Hepatocyte (in vitro differentiated cells): Measurements from ENCODE around the gene PTPRT. TPM values are rescaled to one million over a fixed set of nuclear protein-coding genes. Genes with fewer than 3 reads are reported as not detected.

Source experiments
- DNase-seq: peaks from one replicate; pipeline ENCODE4 v3.0.0-alpha.2; 2016; ENCODE audit warnings: low spot score
- H2AFZ ChIP-seq: fragments of 200-600 bp; sonication (generic); 2 replicates; pipeline ENCODE4 v1.6.0; 2016; ENCODE audit warnings: antibody characterized with exemption, mild to moderate bottlenecking
- H3K27ac ChIP-seq: fragments of 200-600 bp; sonication (generic); 2 replicates; pipeline ENCODE4 v1.5.1; 2016; ENCODE audit warnings: mild to moderate bottlenecking
- H3K27me3 ChIP-seq: fragments of 200-600 bp; sonication (generic); 2 replicates; pipeline ENCODE4 v1.6.1; 2016
- H3K36me3 ChIP-seq: fragments of 200-600 bp; sonication (generic); replicated peaks from 2 replicates; pipeline ENCODE4 v1.5.1; 2016; ENCODE audit warnings: low read depth; ENCODE audit not compliant: insufficient read depth
- H3K4me1 ChIP-seq: fragments of 200-600 bp; sonication (generic); 2 replicates; pipeline ENCODE4 v1.5.1; 2016; ENCODE audit warnings: mild to moderate bottlenecking, moderate library complexity; ENCODE audit not compliant: insufficient read depth
- H3K4me2 ChIP-seq: fragments of 200-600 bp; sonication (generic); 2 replicates; pipeline ENCODE4 v1.6.0; 2016
- H3K4me3 ChIP-seq: fragments of 200-600 bp; sonication (generic); 2 replicates; pipeline ENCODE4 v1.5.1; 2016; ENCODE audit warnings: mild to moderate bottlenecking
- H3K79me2 ChIP-seq: fragments of 200-600 bp; sonication (generic); 2 replicates; pipeline ENCODE4 v1.6.0; 2017; ENCODE audit warnings: mild to moderate bottlenecking
- H3K9me2 ChIP-seq: fragments of 200-600 bp; sonication (generic); replicated peaks from 2 replicates; pipeline ENCODE4 v1.6.0; 2017; ENCODE audit warnings: mild to moderate bottlenecking; ENCODE audit not compliant: insufficient read depth
- H3K9me3 ChIP-seq: fragments of 200-600 bp; sonication (generic); 2 replicates; pipeline ENCODE4 v1.5.1; 2016; ENCODE audit warnings: low read depth, mild to moderate bottlenecking
- H4K20me1 ChIP-seq: fragments of 200-600 bp; sonication (generic); 2 replicates; pipeline ENCODE4 v1.6.0; 2016; ENCODE audit warnings: mild to moderate bottlenecking; ENCODE audit not compliant: insufficient read depth, poor library complexity, severe bottlenecking
- EZH2 ChIP-seq: fragments of 200-600 bp; sonication (generic); IDR thresholded peaks from 2 replicates; pipeline ENCODE4 v1.6.1; 2016; ENCODE audit warnings: antibody characterized with exemption, mild to moderate bottlenecking, borderline replicate concordance
- EZH2phosphoT487 ChIP-seq: fragments of 200-600 bp; sonication (generic); IDR thresholded peaks from one replicate; pipeline ENCODE4 v1.6.1; 2018; ENCODE audit warnings: antibody characterized with exemption, mild to moderate bottlenecking, low read depth, moderate library complexity; ENCODE audit not compliant: unreplicated experiment, severe bottlenecking
- WGBS: methylation state at CpG from one replicate; pipeline ENCODE4 v1.1.6; 2016; ENCODE audit warnings: low lambda C conversion rate; ENCODE audit errors: missing lambda C conversion rate; 5-methylcytosine and 5-hydroxymethylcytosine counted together
- polyA plus RNA-seq: library from polyadenylated mRNA; unstranded; fragments of >200 nt; fragmentation: Nextera tagmentation; extraction: Ambion mirVana; gene quantifications from 2 replicates; pipeline ENCODE4 v1.2.1, GENCODE V29; 2016
- total RNA-seq: library from RNA; depleted of rRNA; stranded (reverse); fragments of >200 nt; gene quantifications from 2 replicates; pipeline ENCODE4 v1.2.3, GENCODE V29; 2014
- TF ChIP-seq, protein P1 (sequence below): fragments of 200-600 bp; sonication (generic); IDR thresholded peaks from 2 replicates; pipeline ENCODE4 v1.5.1; 2016; ENCODE audit warnings: antibody characterized with exemption, mild to moderate bottlenecking; ENCODE audit not compliant: poor library complexity

Gene PTPRT
- total and polyA plus RNA-seq, 2 experiments from 2014 or later: 0.47 to 0.83 TPM

DNA sequence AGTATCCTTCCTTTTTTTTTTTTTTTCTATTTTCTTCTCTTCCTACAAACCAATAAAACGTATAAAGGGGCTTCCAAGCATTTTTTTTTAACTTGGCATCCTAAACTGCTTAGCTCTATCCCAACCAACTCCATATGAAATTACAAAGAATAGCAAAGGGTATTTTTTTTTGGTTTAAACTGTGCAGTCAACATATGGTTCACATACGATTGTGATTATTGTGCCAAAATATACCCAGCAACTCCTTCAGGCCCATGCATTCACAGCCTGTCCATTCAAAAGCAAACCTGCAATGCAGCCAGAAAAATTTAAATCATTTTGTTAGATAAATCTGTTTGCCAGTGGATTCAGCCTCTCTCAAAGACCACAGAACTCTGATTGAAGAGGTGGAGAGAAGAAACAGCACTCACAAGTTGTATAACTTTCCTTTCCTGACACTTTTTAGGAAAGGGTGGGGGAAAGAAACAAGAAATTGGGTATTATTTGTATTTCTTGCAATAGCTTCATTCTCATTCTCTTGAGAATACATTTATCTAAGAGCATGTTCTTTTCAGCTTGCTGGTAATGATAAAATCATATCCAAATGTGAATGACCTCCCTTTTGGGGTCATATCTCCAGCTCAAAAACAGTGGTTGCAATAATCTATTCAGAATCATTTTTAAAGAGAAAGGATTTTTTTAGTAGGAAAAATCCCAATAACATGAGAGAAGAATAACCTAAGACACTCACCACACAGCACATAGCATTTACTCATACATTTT, 870.3 kb downstream of the PTPRT start:
- Histone ChIP-seq H3K9me3 (no peaks in the 10 kb centered on the region), H3K36me3 (no peaks in the 10 kb centered on the region), H3K9me2 (no peaks in the 10 kb centered on the region), H3K27me3 (no peaks in the 10 kb centered on the region), H3K27ac (no peak overlapping the region), H3K79me2 (no peaks in the 10 kb centered on the region), H4K20me1 (no peaks in the 10 kb centered on the region), H3K4me2 (no peak overlapping the region), H2AFZ (no peak overlapping the region), H3K4me1 (no peaks in the 10 kb centered on the region), H3K4me3 (no peak overlapping the region)
- WGBS: 70% methylated on average over 2 of the region's 2 CpGs
- no peak for DNase-seq
- TF ChIP-seq EZH2: no peak
- no peak for TF ChIP-seq EZH2phosphoT487
- TF ChIP-seq, protein P1, sequence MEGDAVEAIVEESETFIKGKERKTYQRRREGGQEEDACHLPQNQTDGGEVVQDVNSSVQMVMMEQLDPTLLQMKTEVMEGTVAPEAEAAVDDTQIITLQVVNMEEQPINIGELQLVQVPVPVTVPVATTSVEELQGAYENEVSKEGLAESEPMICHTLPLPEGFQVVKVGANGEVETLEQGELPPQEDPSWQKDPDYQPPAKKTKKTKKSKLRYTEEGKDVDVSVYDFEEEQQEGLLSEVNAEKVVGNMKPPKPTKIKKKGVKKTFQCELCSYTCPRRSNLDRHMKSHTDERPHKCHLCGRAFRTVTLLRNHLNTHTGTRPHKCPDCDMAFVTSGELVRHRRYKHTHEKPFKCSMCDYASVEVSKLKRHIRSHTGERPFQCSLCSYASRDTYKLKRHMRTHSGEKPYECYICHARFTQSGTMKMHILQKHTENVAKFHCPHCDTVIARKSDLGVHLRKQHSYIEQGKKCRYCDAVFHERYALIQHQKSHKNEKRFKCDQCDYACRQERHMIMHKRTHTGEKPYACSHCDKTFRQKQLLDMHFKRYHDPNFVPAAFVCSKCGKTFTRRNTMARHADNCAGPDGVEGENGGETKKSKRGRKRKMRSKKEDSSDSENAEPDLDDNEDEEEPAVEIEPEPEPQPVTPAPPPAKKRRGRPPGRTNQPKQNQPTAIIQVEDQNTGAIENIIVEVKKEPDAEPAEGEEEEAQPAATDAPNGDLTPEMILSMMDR: no peak

DNA sequence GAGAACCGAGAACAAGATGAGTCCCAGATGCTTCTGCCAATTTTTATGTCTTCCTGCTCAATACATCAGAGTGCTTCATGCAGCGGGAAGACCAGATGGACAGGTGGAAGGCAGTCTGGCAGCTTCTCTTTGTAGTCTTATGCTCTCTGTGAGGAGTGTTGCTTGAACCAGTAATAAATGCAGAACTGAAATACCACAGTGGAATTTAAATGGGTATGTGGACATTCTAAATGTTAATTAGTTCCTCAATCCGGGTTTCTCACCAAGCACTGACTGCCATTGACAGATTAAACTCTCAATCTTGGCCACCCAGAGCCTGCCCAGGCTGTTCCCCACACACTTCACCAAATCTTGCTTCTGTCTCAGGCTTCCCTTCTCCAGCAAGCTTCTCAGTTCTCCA, 876.0 kb downstream of the PTPRT start:
- no peaks in the 10 kb centered on the region for H4K20me1 ChIP-seq
- H3K27me3 ChIP-seq: no peaks in the 10 kb centered on the region
- H3K4me3 ChIP-seq: no peak overlapping the region
- H3K79me2 ChIP-seq: no peaks in the 10 kb centered on the region
- DNase-seq: no peak
- no peaks in the 10 kb centered on the region for H3K36me3 ChIP-seq
- no peaks in the 10 kb centered on the region for H3K4me1 ChIP-seq
- no peak overlapping the region for H2AFZ ChIP-seq
- H3K9me3 ChIP-seq: no peaks in the 10 kb centered on the region
- H3K9me2 ChIP-seq: no peaks in the 10 kb centered on the region
- H3K27ac ChIP-seq: no peak overlapping the region
- WGBS: 75% methylated on average over 3 of the region's 3 CpGs
- TF ChIP-seq EZH2 (no peak), EZH2phosphoT487 (no peak)
- TF ChIP-seq, protein P1: no peak
- no peak overlapping the region for H3K4me2 ChIP-seq

GRCh38 chr20:42309050-42309449, 880.7 kb downstream of the PTPRT start:
- H3K27ac ChIP-seq: no peak overlapping the region
- H2AFZ ChIP-seq: no peak overlapping the region
- no peak overlapping the region for H3K4me2 ChIP-seq
- no peaks in the 10 kb centered on the region for H3K9me2 ChIP-seq
- TF ChIP-seq EZH2phosphoT487 (no peak), EZH2 (no peak)
- TF ChIP-seq, protein P1: no peak
- H3K4me1 ChIP-seq: no peaks in the 10 kb centered on the region
- H3K36me3 ChIP-seq: no peaks in the 10 kb centered on the region
- no peaks in the 10 kb centered on the region for H3K9me3 ChIP-seq
- H3K27me3 ChIP-seq: no peaks in the 10 kb centered on the region
- no peak for DNase-seq
- H3K4me3 ChIP-seq: no peak overlapping the region
- 71% methylated on average over 4 of the region's 4 CpGs for WGBS
- H4K20me1 ChIP-seq: no peaks in the 10 kb centered on the region
- no peaks in the 10 kb centered on the region for H3K79me2 ChIP-seq
